Left lung (tissue), 10 donors: Measurements from ENCODE around the gene CAPSL. TPM values are rescaled to one million over a fixed set of nuclear protein-coding genes. Genes with fewer than 3 reads are reported as not detected.
A peak's percentile ranks its signal among the peaks of the same experiment; 100 is the strongest.

Experiments
- ATAC-seq: fragments of 200-7000 bp; cut with Tn5 transposase; one replicate; pipeline ENCODE4 v1.9.1; 2020; ENCODE audit warnings: moderate library complexity
- DNase-seq, 4 donors: peaks; one replicate each; pipeline ENCODE4 v3.0.0-alpha.2; 2013 to 2020
- H3K27ac ChIP-seq, 2 donors: fragments of 200-600 bp; sonication (generic) in 1 of 2; one replicate each; pipeline versions ENCODE4 v1.5.0 to v1.8.0; 2020 to 2021
- H3K27me3 ChIP-seq, 2 donors: fragments of 200-600 bp; sonication (generic) in 1 of 2; one replicate each; pipeline versions ENCODE4 v1.5.0 to v1.8.0; 2020 to 2021
- H3K36me3 ChIP-seq, 2 donors: fragments of 200-600 bp; sonication (generic) in 1 of 2; one replicate each; pipeline versions ENCODE4 v1.5.0 to v1.8.0; 2020 to 2021
- H3K4me1 ChIP-seq, 2 donors: fragments of 200-600 bp; one replicate each; pipeline ENCODE4 v1.8.0; 2021
- H3K4me3 ChIP-seq, 2 donors: fragments of 200-600 bp; sonication (generic) in 1 of 2; one replicate each; pipeline versions ENCODE4 v1.5.0 to v1.8.0; 2020 to 2021; ENCODE audit warnings: mild to moderate bottlenecking in 1 of 2
- H3K9me3 ChIP-seq, 2 donors: fragments of 200-600 bp; sonication (generic) in 1 of 2; one replicate each; pipeline versions ENCODE4 v1.5.0 to v1.8.0; 2020 to 2021
- intact Hi-C, 2 donors: fragments of 100-400 bp; cut with DNase I; formaldehyde crosslinking; loops; one replicate each; pipeline versions ENCODE4 v1.11.2 to v1.14.2; 2022
- polyA plus RNA-seq, 6 donors: library from polyadenylated mRNA; unstranded; fragments of 120-200 nt; gene quantifications; one replicate each; pipeline ENCODE4 v1.2.1, GENCODE V29; 2013; ENCODE audit not compliant: insufficient read length in 6 of 6
- total RNA-seq, 2 donors: library from RNA; stranded (reverse); fragmentation: NEBNext Ultra II Directional; extraction: Animal tissue kit (Norgen Biotek cat#: 25700); gene quantifications; one replicate each; pipeline ENCODE4 v1.2.1, GENCODE V29; 2021
- TF ChIP-seq, protein P1 (sequence below), 2 donors: fragments of 200-600 bp; sonication (generic) in 1 of 2; IDR thresholded peaks; one replicate each; pipeline versions ENCODE4 v1.5.0 to v1.8.0; 2021; ENCODE audit warnings: antibody characterized with exemption in 2 of 2
- donor health status: DM: no; HTN: yes; CAD: no.
- donor health status: DM: no; HTN: no; CAD: no.

CAPSL gene
- total and polyA plus RNA-seq, 8 donors: 2.0 to 12.0 (median 6.9) TPM; not detected in 1

DNA sequence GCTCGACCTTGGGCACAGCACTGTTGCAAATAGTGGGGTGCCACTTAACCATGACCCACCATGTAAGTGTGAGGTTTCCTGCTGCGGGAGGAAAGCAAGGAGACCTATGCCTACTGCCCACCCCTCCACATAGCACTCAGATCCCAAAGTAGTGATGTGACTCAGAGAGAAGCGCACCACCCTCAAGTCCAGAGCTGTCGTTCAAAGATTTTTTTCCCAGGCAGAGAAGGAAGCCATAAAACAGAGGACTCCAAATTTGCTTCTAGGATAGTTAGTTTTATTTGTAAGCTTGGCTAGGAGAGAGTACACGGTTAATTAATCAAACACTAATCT, 33.4 kb upstream of the CAPSL start:
- TF ChIP-seq, protein P1, sequence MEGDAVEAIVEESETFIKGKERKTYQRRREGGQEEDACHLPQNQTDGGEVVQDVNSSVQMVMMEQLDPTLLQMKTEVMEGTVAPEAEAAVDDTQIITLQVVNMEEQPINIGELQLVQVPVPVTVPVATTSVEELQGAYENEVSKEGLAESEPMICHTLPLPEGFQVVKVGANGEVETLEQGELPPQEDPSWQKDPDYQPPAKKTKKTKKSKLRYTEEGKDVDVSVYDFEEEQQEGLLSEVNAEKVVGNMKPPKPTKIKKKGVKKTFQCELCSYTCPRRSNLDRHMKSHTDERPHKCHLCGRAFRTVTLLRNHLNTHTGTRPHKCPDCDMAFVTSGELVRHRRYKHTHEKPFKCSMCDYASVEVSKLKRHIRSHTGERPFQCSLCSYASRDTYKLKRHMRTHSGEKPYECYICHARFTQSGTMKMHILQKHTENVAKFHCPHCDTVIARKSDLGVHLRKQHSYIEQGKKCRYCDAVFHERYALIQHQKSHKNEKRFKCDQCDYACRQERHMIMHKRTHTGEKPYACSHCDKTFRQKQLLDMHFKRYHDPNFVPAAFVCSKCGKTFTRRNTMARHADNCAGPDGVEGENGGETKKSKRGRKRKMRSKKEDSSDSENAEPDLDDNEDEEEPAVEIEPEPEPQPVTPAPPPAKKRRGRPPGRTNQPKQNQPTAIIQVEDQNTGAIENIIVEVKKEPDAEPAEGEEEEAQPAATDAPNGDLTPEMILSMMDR (IDR thresholded peaks at IDR 0.05): no peak
- H3K9me3 ChIP-seq: peaks cover 0 to 5% of the 10 kb centered on the region in 2 donors
- ATAC-seq (no peak), DNase-seq (no peak)
- no peak overlapping the region for H3K4me3 ChIP-seq
- H3K27me3 ChIP-seq: no peaks in the 10 kb centered on the region
- intact Hi-C loops: no loop called here
- H3K4me1 ChIP-seq: no peaks in the 10 kb centered on the region
- no peak overlapping the region for H3K27ac ChIP-seq
- H3K36me3 ChIP-seq: no peaks in the 10 kb centered on the region

DNA sequence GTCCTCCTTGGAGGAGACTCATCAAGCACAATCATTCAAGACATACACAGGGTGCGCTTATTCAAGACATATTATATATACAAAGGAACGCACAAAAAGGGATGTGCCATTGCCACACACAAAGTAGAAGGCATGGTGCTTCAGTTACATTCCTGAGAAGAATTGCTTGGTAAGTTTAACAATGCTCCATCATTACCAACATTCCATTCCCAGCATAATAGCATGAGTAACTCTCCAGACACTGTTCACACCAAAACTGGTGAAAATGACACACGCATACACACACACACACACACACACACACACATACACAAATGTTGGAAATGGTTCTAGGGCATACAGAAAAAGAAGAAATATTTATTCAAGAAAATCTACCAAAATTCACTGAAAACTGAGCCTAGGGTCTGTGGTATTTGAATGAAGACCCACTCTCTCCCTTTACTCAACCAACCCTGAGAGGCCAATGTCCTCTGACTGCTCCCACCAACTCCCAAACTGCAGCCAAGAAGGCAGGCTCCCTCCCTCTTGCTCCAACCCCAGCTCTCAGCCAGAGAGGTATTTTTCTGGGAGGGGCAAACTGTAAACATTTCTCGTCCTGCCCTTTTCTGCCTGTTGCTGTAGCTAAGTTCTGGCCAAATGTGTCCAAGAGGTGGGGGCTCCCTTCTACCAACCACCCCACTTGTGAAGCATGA, 32.9 kb upstream of the CAPSL start:
- Histone ChIP-seq H3K9me3 (peaks cover 0 to 5% of the 10 kb centered on the region in 2 donors), H3K4me1 (no peaks in the 10 kb centered on the region), H3K4me3 (no peak overlapping the region), H3K36me3 (no peaks in the 10 kb centered on the region), H3K27ac (no peak overlapping the region), H3K27me3 (no peaks in the 10 kb centered on the region)
- TF ChIP-seq, protein P1 (IDR thresholded peaks at IDR 0.05): no peak
- intact Hi-C loops: no loop called here
- DNase-seq (no peak), ATAC-seq (no peak)

DNA sequence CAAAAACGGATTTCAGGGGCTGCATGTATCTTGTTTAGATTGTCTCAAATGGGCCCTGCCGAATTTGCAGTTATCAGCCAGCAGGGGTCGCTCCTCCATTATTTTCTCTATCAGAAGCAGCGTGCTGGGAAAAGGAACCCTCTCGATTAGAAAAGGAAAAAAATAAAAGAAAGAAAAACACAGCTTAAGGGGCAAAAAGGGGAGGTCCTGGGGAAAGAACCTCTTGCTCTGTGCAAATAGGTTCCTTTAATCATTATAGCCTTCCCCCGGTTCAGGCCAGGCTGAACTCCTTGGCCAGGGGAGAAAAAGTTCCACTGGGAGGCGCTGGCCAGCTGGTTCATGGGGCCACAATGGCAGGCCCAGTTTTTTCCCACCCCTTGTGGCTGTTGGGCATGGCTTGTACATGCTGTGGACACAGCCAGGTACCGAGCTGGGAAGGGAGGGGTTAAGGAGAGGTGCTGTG, 25.0 kb upstream of the CAPSL start:
- no peaks in the 10 kb centered on the region for H3K27me3 ChIP-seq
- intact Hi-C loops: no loop called here
- H3K27ac ChIP-seq: no peak overlapping the region
- H3K4me3 ChIP-seq: no peak overlapping the region
- no peaks in the 10 kb centered on the region for H3K4me1 ChIP-seq
- H3K36me3 ChIP-seq: no peaks in the 10 kb centered on the region
- TF ChIP-seq, protein P1 (IDR thresholded peaks at IDR 0.05): no peak
- ATAC-seq: no peak
- DNase-seq: no peak
- H3K9me3 ChIP-seq: peaks cover 0 to 9% of the 10 kb centered on the region in 2 donors

DNA sequence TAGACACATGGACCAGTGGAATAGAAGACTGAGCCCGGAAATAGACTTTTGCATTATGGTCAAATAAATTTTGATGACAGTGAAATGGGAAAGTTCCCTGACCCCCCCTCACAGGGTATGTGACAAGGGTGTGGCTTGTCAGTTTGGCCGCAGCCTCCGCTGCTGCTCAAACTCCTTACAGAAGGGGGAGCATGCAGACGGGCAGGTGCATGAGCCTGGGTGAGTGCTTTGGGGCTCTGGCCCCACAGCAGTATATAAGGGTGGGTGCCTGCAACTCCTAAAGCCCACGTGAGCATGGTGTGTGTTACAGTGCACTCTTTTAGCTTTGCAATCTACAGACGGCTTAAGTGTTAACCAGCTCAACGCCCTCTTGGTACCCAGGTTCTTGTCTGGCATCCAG, 21.9 kb upstream of the CAPSL start:
- peak in 1 of 4 donors; percentile 32 for DNase-seq
- no peaks in the 10 kb centered on the region for H3K36me3 ChIP-seq

DNA sequence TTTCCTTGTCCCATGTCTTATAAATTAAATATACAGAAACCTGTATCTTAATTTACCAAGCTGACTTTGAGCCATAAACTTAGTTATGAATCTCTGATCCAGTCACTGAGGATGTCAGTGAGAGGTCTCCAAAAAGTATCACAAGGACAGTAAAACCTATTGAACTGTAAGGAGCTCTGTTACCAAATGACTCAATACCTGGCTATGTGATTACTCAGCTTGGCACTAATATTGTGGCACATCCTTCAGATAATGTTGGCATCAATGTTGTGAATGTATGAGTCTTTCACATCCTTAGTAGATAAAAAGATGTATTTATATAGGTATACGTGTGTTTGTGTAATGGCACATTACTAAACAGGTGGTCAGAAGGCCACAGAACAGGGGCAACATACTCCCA, 18.0 kb upstream of the CAPSL start:
- DNase-seq (no peak), ATAC-seq (no peak)
- no peak overlapping the region for H3K4me3 ChIP-seq
- peaks cover 0 to 16% of the 10 kb centered on the region in 2 donors for H3K27me3 ChIP-seq
- no peaks in the 10 kb centered on the region for H3K36me3 ChIP-seq
- intact Hi-C loops: no loop called here
- H3K27ac ChIP-seq: no peak overlapping the region
- TF ChIP-seq, protein P1 (IDR thresholded peaks at IDR 0.05): no peak
- peaks cover 0 to 4% of the 10 kb centered on the region in 2 donors for H3K9me3 ChIP-seq
- no peaks in the 10 kb centered on the region for H3K4me1 ChIP-seq

More for the DNA sequence above, 21.9 kb upstream of the CAPSL start:
- intact Hi-C loops: no loop called here
- Histone ChIP-seq H3K4me3 (no peak overlapping the region), H3K27me3 (no peaks in the 10 kb centered on the region), H3K4me1 (no peaks in the 10 kb centered on the region), H3K9me3 (peaks cover 0 to 10% of the 10 kb centered on the region in 2 donors), H3K27ac (no peak overlapping the region)
- no peak for ATAC-seq
- TF ChIP-seq, protein P1 (IDR thresholded peaks at IDR 0.05): no peak
